Psoas muscle (tissue), 8 donors: ENCODE data around the gene MPPED1. TPM values are rescaled to one million over a fixed set of nuclear protein-coding genes. Genes with fewer than 3 reads are reported as not detected.

Experiments
- ATAC-seq, 4 donors: fragments of 200-7000 bp; cut with Tn5 transposase; one replicate each; pipeline ENCODE4 v1.9.1; 2020; ENCODE audit warnings: moderate library complexity in 3 of 4, mild to moderate bottlenecking in 2 of 4
- DNase-seq, 2 donors: peaks; one replicate each; pipeline ENCODE4 v3.0.0-alpha.2; 2020
- H3K27ac ChIP-seq: fragments of 200-600 bp; one replicate; pipeline ENCODE4 v1.8.0; 2022
- H3K27me3 ChIP-seq, 3 donors: fragments of 200-600 bp in 1 of 3; one replicate each; pipeline versions ENCODE4 v1.6.1 to v1.8.0; 2013 to 2022; ENCODE audit warnings: low read length in 2 of 3, mild to moderate bottlenecking in 2 of 3, moderate library complexity in 1 of 3; ENCODE audit not compliant: insufficient read depth in 3 of 3
- H3K36me3 ChIP-seq, 2 donors: fragments of 200-600 bp in 1 of 2; one replicate each; pipeline versions ENCODE4 v1.6.1 to v1.8.0; 2013 to 2022; ENCODE audit warnings: low read depth in 1 of 2, mild to moderate bottlenecking in 1 of 2, moderate library complexity in 1 of 2; ENCODE audit not compliant: insufficient read depth in 1 of 2
- H3K4me1 ChIP-seq: fragments of 200-600 bp; one replicate; pipeline ENCODE4 v1.8.0; 2022
- H3K4me3 ChIP-seq: fragments of 200-600 bp; one replicate; pipeline ENCODE4 v1.8.0; 2022; ENCODE audit warnings: mild to moderate bottlenecking
- H3K9me3 ChIP-seq: fragments of 200-600 bp; one replicate; pipeline ENCODE4 v1.8.0; 2022
- CTCF ChIP-seq: fragments of 200-600 bp; IDR thresholded peaks from one replicate; pipeline ENCODE4 v1.8.0; 2022; ENCODE audit warnings: antibody characterized with exemption
- WGBS, 3 donors: extraction: QIAGEN DNeasy Blood & Tissue Kit; methylation state at CpG; one replicate each; pipeline versions ENCODE4 v1.1.6 to v1.1.7; 2013; 5-methylcytosine and 5-hydroxymethylcytosine counted together
- intact Hi-C, 2 donors: fragments of 100-400 bp; cut with DNase I; formaldehyde crosslinking; loops; one replicate each; pipeline versions ENCODE4 v1.11.0 to v1.14.2; 2022
- polyA plus RNA-seq, 3 donors: library from polyadenylated mRNA; stranded (reverse); fragments of 200-250 nt; gene quantifications; one replicate each; pipeline ENCODE4 v1.2.3, GENCODE V29; 2013
- total RNA-seq, 4 donors: library from RNA; stranded (reverse); fragmentation: NEBNext Ultra II Directional in 2 of 4; extraction: Animal tissue kit (Norgen Biotek cat#: 25700) in 2 of 4; gene quantifications; one replicate each; pipeline versions ENCODE4 v1.2.1 to v1.2.4, GENCODE V29; 2021 to 2023
- donor health status: healthy with polysubstance abuse.
- donor health status: DM: no; HTN: no; CAD: no; lungs with moderate emphysema.
- donor health status: Bipolar disorder and iron deficiency.
- donor health status: healthy.
- donor health status: DM: yes; HTN: yes; CAD: no.
- donor health status: DM: no; HTN: no; CAD: no.
- donor health status: DM: no; HTN: no; CAD: no.
- donor health status: DM: yes; HTN: yes; CAD: no.

Gene MPPED1
- total and polyA plus RNA-seq, 7 donors: 0.04 to 0.10 TPM; not detected in 5

DNA sequence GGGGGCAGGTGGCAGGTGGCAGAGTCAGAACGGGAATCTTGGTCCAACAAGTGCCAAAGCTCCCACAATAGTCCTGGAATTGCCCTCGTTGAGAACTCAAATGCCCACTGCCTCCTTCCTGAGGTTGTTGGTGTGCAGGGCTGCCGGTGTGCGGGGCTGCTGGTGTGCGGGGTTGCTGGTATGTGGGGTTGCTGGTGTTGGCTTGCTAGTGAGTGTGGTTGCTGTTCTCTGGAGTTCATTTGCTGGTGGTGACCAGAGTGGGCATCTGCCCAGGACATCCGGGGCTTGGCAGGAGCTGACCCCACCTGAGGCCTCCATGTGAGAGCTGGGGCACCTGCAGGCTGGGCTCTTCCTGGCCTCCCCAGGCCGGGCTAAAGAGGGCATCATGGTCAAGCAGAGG lies 14.0 kb upstream of the MPPED1 start:
- intact Hi-C loops: no loop called here
- H3K27me3 ChIP-seq: peaks cover 0 to 32% (median 26%) of the 10 kb centered on the region in 3 donors
- ATAC-seq: no peak
- DNase-seq: no peak
- no peak overlapping the region for H3K27ac ChIP-seq
- H3K4me3 ChIP-seq: no peak overlapping the region
- no peak for TF ChIP-seq CTCF
- no peaks in the 10 kb centered on the region for H3K4me1 ChIP-seq
- no peaks in the 10 kb centered on the region for H3K9me3 ChIP-seq
- WGBS, 3 donors: 72 to 76% (median 73%) methylated on average over 7 of the region's 7 CpGs
- no peaks in the 10 kb centered on the region for H3K36me3 ChIP-seq

GRCh38 chr22:43398246-43398645 lies 13.6 kb upstream of the MPPED1 start:
- H3K27ac ChIP-seq: no peak overlapping the region
- H3K9me3 ChIP-seq: no peaks in the 10 kb centered on the region
- DNase-seq (no peak), ATAC-seq (no peak)
- 58 to 72% (median 66%) methylated on average over 5 of the region's 5 CpGs for WGBS, 3 donors
- H3K4me3 ChIP-seq: no peak overlapping the region
- no peaks in the 10 kb centered on the region for H3K4me1 ChIP-seq
- no peaks in the 10 kb centered on the region for H3K36me3 ChIP-seq
- no peak for TF ChIP-seq CTCF
- peaks cover 0 to 32% (median 26%) of the 10 kb centered on the region in 3 donors for H3K27me3 ChIP-seq
- intact Hi-C loops: no loop called here

- H3K36me3 ChIP-seq: no peaks in the 10 kb centered on the region
- intact Hi-C loops: no loop called here
- H3K9me3 ChIP-seq: no peaks in the 10 kb centered on the region
- H3K27ac ChIP-seq: no peak overlapping the region
- peaks cover 0 to 32% (median 26%) of the 10 kb centered on the region in 3 donors for H3K27me3 ChIP-seq
- DNase-seq (no peak), ATAC-seq (no peak)
- TF ChIP-seq CTCF: no peak
- H3K4me1 ChIP-seq: no peaks in the 10 kb centered on the region
- 87 to 90% (median 90%) methylated on average over 8 of the region's 8 CpGs for WGBS, 3 donors
- no peak overlapping the region for H3K4me3 ChIP-seq
These were observed 12.9 kb upstream of the MPPED1 start for GRCh38 chr22:43398910-43399309.

DNA sequence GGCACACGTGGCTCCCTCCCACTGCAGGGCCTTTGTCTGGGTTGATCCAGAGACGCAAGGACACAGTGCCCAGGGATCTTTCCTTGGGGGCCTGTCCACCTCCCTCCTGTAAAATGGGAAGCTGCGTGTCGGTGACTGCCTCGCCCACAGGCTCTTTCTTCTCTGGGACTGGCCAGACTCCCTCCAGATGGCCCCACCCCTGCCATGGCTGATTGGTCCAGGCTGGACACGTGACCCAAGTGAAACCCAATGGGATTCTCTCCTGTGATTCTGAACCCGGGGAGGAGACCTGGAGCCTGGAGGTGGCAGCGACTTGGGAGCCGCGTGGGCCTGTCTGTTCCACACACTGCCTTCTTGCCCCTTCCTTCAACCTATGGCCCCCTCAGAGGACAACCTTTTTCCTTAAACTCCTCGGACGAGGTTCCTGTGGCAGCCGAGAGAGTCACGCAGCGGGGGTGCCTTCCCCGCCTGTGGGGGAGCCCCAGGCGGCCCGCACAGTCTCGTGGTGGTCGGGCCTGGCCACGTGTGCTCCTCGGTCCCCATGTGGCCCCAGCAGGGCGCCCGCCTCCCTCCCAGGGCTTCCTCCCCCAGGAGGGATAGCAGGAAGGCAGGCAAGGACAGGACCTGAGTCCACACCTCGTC lies 12.4 kb upstream of the MPPED1 start:
- WGBS, 3 donors: 78 to 85% (median 79%) methylated on average over 24 to 25 of the region's 25 CpGs
- DNase-seq (no peak), ATAC-seq (no peak)
- H3K4me1 ChIP-seq: no peaks in the 10 kb centered on the region
- intact Hi-C loops: no loop called here
- no peak for TF ChIP-seq CTCF
- H3K36me3 ChIP-seq: no peaks in the 10 kb centered on the region
- H3K4me3 ChIP-seq: no peak overlapping the region
- no peaks in the 10 kb centered on the region for H3K9me3 ChIP-seq
- H3K27me3 ChIP-seq: peaks cover 0 to 32% (median 26%) of the 10 kb centered on the region in 3 donors
- H3K27ac ChIP-seq: no peak overlapping the region

- TF ChIP-seq CTCF: no peak
- Histone ChIP-seq H3K4me1 (no peaks in the 10 kb centered on the region), H3K36me3 (no peaks in the 10 kb centered on the region), H3K27ac (no peak overlapping the region), H3K27me3 (peaks cover 0 to 32% (median 26%) of the 10 kb centered on the region in 3 donors), H3K4me3 (no peak overlapping the region), H3K9me3 (no peaks in the 10 kb centered on the region)
- no peak for DNase-seq
- 72 to 94% (median 89%) methylated on average over 5 to 6 of the region's 6 CpGs for WGBS, 3 donors
- intact Hi-C loops: no loop called here
- ATAC-seq: no peak
These were observed 11.8 kb upstream of the MPPED1 start for GRCh38 chr22:43399980-43400358.
